Skeletal muscle tissue (tissue), 4 donors: ENCODE results near the gene ADCY6. TPM values are rescaled to one million over a fixed set of nuclear protein-coding genes. Genes with fewer than 3 reads are reported as not detected.

Experiments used
- H3K27ac ChIP-seq: one replicate; pipeline ENCODE4 v1.7.0; 2013; ENCODE audit warnings: mild to moderate bottlenecking, low read depth, low read length, inconsistent platforms
- H3K27me3 ChIP-seq, 3 donors: one replicate each; pipeline ENCODE4 v1.7.0; 2013; ENCODE audit warnings: low read length in 3 of 3; ENCODE audit not compliant: control insufficient read depth in 3 of 3, insufficient read depth in 3 of 3
- H3K36me3 ChIP-seq, 3 donors: one replicate each; pipeline ENCODE4 v1.7.0; 2013; ENCODE audit warnings: low read length in 3 of 3; ENCODE audit not compliant: control insufficient read depth in 3 of 3, insufficient read depth in 3 of 3
- H3K4me1 ChIP-seq, 3 donors: one replicate each; pipeline ENCODE4 v1.7.0; 2013; ENCODE audit warnings: low read length in 3 of 3, mild to moderate bottlenecking in 3 of 3; ENCODE audit not compliant: control insufficient read depth in 3 of 3, insufficient read depth in 3 of 3
- H3K4me3 ChIP-seq, 3 donors: one replicate each; pipeline ENCODE4 v1.7.0; 2013; ENCODE audit warnings: low read length in 3 of 3
- H3K9ac ChIP-seq, 3 donors: one replicate each; pipeline ENCODE4 v1.7.0; 2013; ENCODE audit warnings: low read length in 3 of 3, mild to moderate bottlenecking in 3 of 3, moderate library complexity in 2 of 3, low read depth in 1 of 3
- H3K9me3 ChIP-seq, 3 donors: one replicate each; pipeline ENCODE4 v1.7.0; 2013; ENCODE audit warnings: low read length in 3 of 3; ENCODE audit not compliant: control insufficient read depth in 3 of 3
- total RNA-seq: library from RNA; depleted of rRNA; stranded (reverse); fragments of >200 nt; gene quantifications from one replicate; pipeline ENCODE4 v1.2.3, GENCODE V29; 2014
- donor health status: Osteomylitis.

Gene ADCY6
- total RNA-seq, 1 donor from 2014 or later, result 37.6 TPM

DNA sequence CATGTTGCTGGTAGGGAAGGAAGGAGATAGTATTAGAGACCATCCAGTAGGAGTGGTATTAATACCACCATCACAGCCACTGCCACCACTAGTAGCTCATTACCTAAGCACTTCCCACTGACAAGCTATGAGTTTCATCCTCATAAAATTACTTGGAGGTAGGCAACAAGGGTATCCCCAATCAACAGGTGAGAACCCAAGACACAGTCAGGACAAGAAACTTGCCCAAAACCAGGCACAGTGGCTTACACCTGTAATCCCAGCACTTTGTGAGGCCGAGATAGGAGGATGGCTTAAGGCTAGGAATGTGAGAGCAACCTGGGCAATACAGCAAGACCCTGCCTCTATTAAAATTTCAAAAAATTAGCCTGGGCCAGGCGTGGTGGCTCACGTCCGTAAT lies 5.5 kb downstream of the ADCY6 start:
- Histone ChIP-seq H3K4me3 (no peak overlapping the region), H3K36me3 (peaks cover 7 to 8% (median 7%) of the 10 kb centered on the region in 3 donors), H3K9me3 (no peaks in the 10 kb centered on the region), H3K4me1 (peaks cover 32 to 49% (median 44%) of the 10 kb centered on the region in 3 donors), H3K27ac (no peak overlapping the region), H3K9ac (no peak overlapping the region), H3K27me3 (no peaks in the 10 kb centered on the region)

DNA sequence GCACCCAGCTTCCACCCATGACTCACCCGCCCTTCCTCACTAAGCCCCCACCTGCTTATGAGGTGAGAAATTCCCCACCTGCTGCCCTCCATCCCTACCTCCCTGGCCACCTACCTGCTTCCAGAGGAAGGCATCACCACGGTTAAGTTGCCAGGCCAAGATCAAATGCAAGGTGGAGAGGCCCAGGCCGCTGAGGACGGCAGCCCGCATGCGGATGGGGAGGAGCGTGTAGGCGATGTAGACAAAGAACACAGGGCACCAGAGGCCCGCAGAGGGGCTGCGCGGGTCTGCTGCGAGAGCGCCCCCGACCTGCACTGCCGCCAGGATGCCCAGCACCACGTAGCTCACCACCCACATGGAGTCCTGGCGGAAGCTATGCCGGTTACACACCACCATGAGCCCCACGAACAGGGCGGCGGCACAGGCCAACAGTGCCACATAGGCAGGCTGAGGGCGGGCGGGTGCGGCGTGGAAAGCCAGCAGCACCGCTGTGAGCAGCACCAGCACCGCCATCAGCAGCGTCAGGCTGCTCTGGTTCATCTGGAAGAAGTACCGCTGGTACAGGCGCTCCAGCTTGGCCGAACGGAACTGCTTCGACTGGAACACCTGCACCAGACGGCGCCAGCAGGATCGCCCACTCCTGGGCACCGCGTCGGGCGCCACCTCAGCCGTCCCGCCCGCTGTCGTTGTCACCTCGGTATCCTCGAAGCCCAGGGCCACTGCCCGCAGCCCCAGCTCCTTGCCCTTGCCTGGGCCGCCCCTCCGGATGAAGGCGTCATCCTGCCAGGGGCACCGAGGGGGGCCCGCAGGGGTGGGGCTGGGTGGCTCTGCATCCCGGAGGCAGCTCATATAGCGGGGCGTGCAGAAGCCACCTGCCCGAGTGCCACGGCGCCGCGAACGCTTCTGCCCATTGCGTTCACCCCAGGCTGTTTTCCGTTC lies 6.2 kb downstream of the ADCY6 start:
- Histone ChIP-seq H3K27me3 (no peaks in the 10 kb centered on the region), H3K9me3 (no peaks in the 10 kb centered on the region), H3K36me3 (peaks cover 7 to 14% (median 8%) of the 10 kb centered on the region in 3 donors), H3K4me1 (peaks cover 27 to 43% (median 41%) of the 10 kb centered on the region in 3 donors), H3K27ac (no peak overlapping the region), H3K4me3 (no peak overlapping the region), H3K9ac (no peak overlapping the region)

DNA sequence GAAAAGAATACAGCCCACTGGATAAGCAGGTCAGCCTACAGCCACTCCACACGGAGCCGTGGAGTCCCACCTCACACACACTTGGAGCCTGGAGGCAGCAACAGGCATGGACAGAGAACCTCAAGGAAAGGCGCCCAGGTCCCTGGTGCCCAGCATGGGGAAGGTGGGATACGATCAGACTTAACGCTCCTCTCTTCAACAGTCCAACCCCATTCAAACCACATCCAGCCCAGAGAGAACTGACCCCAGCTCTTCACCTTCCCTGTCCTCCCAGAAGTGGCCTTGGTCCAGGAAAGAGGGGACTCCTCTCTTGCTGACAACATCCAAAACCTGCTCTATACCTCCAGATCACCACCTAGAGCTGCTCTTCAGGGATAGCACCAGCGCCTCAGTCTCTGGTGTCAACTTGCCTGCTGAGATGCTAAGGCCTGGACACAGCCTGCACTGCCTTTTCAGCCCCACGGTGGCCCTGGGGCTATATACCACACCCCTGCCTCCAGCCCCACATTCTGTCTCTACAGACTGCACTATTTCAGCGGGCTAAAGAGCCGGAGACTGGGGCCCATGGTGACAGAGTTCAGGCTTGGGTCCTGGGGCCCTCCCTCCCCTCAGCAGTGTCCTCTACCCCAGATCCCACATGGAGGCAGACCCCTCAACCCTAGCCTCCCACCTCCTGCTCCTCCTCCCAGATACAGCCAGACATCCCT lies 7.0 kb downstream of the ADCY6 start:
- Histone ChIP-seq H3K9ac (peak overlapping the region in 1 of 3 donors; percentile 54), H3K36me3 (peaks cover 7 to 21% (median 14%) of the 10 kb centered on the region in 3 donors), H3K27me3 (no peaks in the 10 kb centered on the region), H3K4me1 (peaks cover 18 to 35% (median 32%) of the 10 kb centered on the region in 3 donors), H3K9me3 (no peaks in the 10 kb centered on the region), H3K27ac (peak overlapping the region; percentile 30), H3K4me3 (no peak overlapping the region)

DNA sequence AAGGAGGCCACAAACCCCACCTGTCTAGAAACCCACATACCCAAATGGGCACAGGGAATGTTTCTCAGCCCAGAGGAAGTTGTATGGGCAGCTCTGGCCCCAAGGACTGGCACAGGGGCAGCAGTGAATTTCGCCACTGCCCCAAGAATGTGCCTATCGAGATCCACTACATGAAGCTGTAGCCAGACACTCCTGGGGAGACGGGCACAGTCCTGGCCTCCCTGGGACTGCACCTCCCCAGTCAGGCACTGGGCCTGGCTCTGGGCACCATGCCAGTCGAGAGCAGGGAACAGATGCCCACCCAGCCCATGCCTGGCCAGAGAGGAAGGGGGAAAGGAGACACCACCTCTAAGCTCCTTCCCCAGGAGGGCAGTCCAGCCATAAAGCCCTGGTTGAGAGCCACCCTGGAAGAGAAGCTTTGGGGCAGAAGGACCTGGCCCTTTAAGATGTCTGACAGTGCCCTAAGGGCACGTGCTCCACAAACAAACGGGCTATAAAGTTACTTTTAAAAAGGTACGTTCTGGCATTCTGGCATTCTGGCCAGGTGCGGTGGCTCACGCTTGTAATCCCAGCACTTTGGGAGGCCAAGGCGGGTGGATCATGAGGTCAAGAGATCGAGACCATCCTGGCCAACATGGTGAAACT lies 8.4 kb downstream of the ADCY6 start:
- no peaks in the 10 kb centered on the region for H3K9me3 ChIP-seq
- peaks cover 17 to 33% (median 27%) of the 10 kb centered on the region in 3 donors for H3K4me1 ChIP-seq
- H3K36me3 ChIP-seq, result peaks cover 16 to 27% (median 19%) of the 10 kb centered on the region in 3 donors
- peak overlapping the region in 2 of 3 donors; percentile 3 to 40 for H3K9ac ChIP-seq
- no peaks in the 10 kb centered on the region for H3K27me3 ChIP-seq
- H3K4me3 ChIP-seq, result peak overlapping the region in 1 of 3 donors; percentile 13
- peak overlapping the region; percentile 70 for H3K27ac ChIP-seq

DNA sequence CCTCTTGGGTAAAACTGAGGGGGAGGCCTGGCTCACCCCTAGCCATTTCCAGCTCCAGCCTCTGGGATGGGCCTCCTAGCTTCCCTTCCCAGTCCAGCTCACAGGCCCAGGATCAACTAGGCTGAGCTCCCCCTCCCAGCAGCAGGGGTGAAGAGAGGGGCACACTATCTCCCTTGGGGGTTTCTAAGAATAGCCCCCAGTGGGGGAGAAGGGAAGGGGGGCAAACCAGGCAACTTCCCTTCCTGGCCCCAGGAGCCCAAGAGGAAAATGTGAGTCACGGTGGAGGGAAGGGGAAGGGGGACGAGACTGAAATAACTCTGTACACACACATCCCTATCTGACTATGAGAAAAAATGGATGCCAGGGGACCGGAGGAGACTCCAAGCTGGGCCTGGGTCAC lies 9.0 kb downstream of the ADCY6 start:
- Histone ChIP-seq H3K27ac (peak overlapping the region; percentile 70), H3K36me3 (peaks cover 22 to 31% (median 25%) of the 10 kb centered on the region in 3 donors), H3K9ac (peak overlapping the region in 2 of 3 donors; percentile 28 to 40), H3K4me3 (no peak overlapping the region), H3K4me1 (peaks cover 17 to 33% (median 27%) of the 10 kb centered on the region in 3 donors), H3K9me3 (no peaks in the 10 kb centered on the region), H3K27me3 (no peaks in the 10 kb centered on the region)

DNA sequence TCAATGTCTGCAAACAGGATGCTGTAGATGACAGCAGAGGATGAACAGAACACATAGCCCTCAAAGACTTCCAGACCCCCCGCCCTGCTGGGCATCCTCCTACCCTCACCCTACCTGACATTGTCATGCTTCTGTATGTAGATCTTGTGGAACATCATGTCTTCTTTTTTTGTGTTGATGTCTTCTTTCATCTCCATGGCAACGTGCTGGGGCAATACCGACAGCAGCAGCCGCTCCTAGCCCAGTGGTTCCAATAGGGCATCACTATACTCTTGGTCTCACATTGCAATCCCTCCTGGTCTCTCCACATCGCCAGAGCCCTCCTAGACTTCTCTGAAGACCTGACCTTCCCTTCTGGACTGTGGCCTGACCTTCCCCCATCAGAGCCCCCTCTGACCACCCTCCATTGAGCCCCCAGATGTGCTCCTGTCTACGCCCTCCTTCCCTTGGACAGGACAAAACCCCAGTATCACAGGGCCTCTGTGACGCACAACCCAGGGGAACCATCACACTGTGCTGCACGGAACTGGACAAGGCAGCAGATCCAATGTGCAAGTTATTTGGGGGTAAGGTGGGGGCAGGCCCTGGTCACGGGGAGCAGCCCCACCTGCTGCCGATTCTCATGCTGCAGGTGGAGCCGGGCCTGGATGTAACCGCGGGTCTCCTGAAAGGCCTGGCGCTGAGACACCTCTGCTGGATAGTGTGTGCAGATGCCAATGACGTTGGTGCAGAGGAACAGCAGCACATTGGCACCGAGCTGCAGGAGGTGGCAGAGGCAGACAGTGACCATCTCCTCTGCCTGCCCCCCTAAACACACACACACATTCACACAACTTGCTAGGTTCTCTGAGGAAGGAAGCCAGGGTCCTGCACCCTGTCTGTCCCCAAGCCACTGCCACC lies 11.1 kb downstream of the ADCY6 start:
- H3K4me1 ChIP-seq, result peaks cover 17 to 33% (median 27%) of the 10 kb centered on the region in 3 donors
- no peak overlapping the region for H3K27ac ChIP-seq
- H3K9ac ChIP-seq, result no peak overlapping the region
- H3K4me3 ChIP-seq, result no peak overlapping the region
- H3K27me3 ChIP-seq, result no peaks in the 10 kb centered on the region
- H3K9me3 ChIP-seq, result no peaks in the 10 kb centered on the region
- H3K36me3 ChIP-seq, result peaks cover 38 to 50% (median 45%) of the 10 kb centered on the region in 3 donors

DNA sequence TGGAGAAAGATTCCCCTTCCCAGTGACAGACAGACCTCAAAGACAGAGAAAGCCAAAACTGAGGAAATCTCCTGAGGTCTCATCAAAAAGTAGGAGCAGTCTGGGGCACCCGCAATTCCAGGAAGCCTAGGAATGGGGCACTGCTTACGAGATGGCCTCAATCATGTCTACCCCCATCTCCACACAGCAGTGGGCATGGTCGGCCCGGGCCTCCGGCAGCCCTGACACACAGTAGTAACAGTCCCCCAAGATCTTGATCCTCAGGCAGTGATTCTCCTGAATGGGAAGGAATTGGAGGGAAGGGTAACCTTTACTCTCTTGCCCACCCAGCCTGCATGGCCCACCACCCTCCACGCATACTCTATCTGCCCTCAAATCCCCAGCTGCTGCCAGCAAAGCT lies 11.9 kb downstream of the ADCY6 start:
- Histone ChIP-seq H3K9me3 (no peaks in the 10 kb centered on the region), H3K27ac (no peak overlapping the region), H3K27me3 (no peaks in the 10 kb centered on the region), H3K36me3 (peaks cover 42 to 54% (median 45%) of the 10 kb centered on the region in 3 donors), H3K4me3 (no peak overlapping the region), H3K4me1 (peaks cover 17 to 30% (median 23%) of the 10 kb centered on the region in 3 donors), H3K9ac (no peak overlapping the region)

DNA sequence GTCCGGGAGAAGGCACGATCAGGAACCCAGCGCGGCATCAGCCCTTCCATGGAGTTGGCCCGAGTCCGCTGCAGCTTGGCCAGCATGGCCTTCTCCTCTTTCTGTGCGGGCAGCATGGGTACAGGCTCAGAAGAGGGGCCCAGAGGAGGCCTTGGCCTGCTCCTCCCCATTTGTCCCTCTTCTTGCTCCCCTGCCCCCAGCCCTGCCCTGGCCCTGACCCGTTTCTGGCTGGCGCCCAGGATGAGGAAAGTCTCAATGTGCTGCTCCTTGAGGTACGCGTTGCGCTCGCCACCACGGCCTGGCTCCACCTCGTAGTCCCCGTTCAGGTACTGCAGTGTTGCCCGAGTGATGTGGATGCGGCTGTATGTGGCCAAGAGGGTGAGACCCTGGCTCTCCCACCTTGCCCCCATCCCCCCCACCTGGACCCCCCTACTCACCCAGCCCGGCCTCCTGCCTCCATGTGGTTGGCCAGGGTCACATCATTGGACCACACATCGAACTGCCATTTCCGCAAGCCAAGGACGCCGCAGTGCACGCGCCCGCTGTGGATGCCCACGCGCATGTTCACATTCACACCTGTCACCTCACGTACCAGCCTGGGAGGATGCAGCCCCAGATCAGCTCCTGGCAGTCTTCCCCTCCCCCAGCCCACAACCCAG lies 12.8 kb downstream of the ADCY6 start:
- no peaks in the 10 kb centered on the region for H3K27me3 ChIP-seq
- H3K9me3 ChIP-seq, result no peaks in the 10 kb centered on the region
- no peak overlapping the region for H3K27ac ChIP-seq
- H3K9ac ChIP-seq, result no peak overlapping the region
- H3K4me1 ChIP-seq, result peaks cover 10 to 22% (median 14%) of the 10 kb centered on the region in 3 donors
- peaks cover 51 to 62% (median 51%) of the 10 kb centered on the region in 3 donors for H3K36me3 ChIP-seq
- no peak overlapping the region for H3K4me3 ChIP-seq
